K562 (cell line): ENCODE data around the gene PLXNB2. TPM values are rescaled to one million over a fixed set of nuclear protein-coding genes. Genes with fewer than 3 reads are reported as not detected.

ENCODE experiments used
- ATAC-seq: fragments of 200-7000 bp; cut with Tn5 transposase; 3 replicates; pipeline ENCODE4 v1.9.1; 2020; ENCODE audit warnings: moderate library complexity
- BruUV-seq: library from RNA; stranded (reverse); fragments of 400-500 nt; replicated peaks from 2 replicates; lab custom pipeline; 2021; lab: Mats Ljungman, UMichigan
- CTCF ChIA-PET: fragments of 300-600 bp; formaldehyde crosslinking; extraction: SDS; loops from one replicate; lab custom pipeline; 2021; ENCODE audit warnings: low intra/inter-chr PET ratio; lab: Yijun Ruan, JAX
- POLR2A ChIA-PET: fragments of 300-600, 350-650 bp; sonication (Branson Sonifier 250); formaldehyde crosslinking; extraction: SDS; loops from one replicate; lab custom pipeline; 2021; ENCODE audit warnings: antibody characterized with exemption, inconsistent platforms; lab: Yijun Ruan, JAX
- DNase-seq, 4 experiments: peaks; one replicate each; pipeline versions ENCODE4 v3.0.0 to v3.0.0-alpha.2; 2011 to 2018; ENCODE audit warnings: low spot score in 3 of 4, mixed read lengths in 3 of 4; ENCODE audit errors: extremely low read depth in 1 of 4
- FAIRE-seq: peaks from 2 replicates; lab custom pipeline; 2011; peaks lifted over from hg19 to GRCh38; lab: Jason Lieb, UNC
- H2AFZ ChIP-seq: 2 replicates; pipeline ENCODE4 v1.6.0; 2011; ENCODE audit warnings: low read depth, low read length, control low read depth, inconsistent platforms
- H3K27ac ChIP-seq: fragments of 200-600 bp; 3 replicates; pipeline ENCODE4 v1.8.0; 2011; ENCODE audit warnings: low read depth, mild to moderate bottlenecking, control low read depth, inconsistent platforms, low read length, moderate library complexity, mixed read lengths; ENCODE audit errors: extremely low read depth
- H3K27me3 ChIP-seq, 2 experiments: fragments of 300-600 bp in 1 of 2; 2 replicates in 1 of 2; 3 replicates in 1 of 2; pipeline versions ENCODE4 v1.6.0 to v1.8.0; 2011; ENCODE audit warnings: inconsistent platforms in 2 of 2, low read length in 2 of 2, mild to moderate bottlenecking in 1 of 2, mixed read lengths in 1 of 2, moderate library complexity in 1 of 2; ENCODE audit not compliant: control insufficient read depth in 2 of 2, insufficient read depth in 2 of 2
- H3K36me3 ChIP-seq: fragments of 300-600 bp; 3 replicates; pipeline ENCODE4 v1.8.0; 2011; ENCODE audit warnings: mild to moderate bottlenecking, low read length, inconsistent platforms; ENCODE audit not compliant: control insufficient read depth, insufficient read depth
- H3K4me1 ChIP-seq, 2 experiments: fragments of 200-600 bp in 1 of 2; replicated peaks in 1 of 2; 2 replicates in 1 of 2; 3 replicates in 1 of 2; pipeline versions ENCODE4 v1.5.1 to v1.8.0; 2011; ENCODE audit warnings: inconsistent platforms in 2 of 2, low read length in 2 of 2, mild to moderate bottlenecking in 1 of 2, mixed read lengths in 1 of 2, moderate library complexity in 1 of 2; ENCODE audit not compliant: control insufficient read depth in 2 of 2, insufficient read depth in 2 of 2
- H3K4me2 ChIP-seq: 2 replicates; pipeline ENCODE4 v1.6.1; 2011; ENCODE audit warnings: low read length, control low read depth, inconsistent platforms, mixed read lengths; ENCODE audit not compliant: insufficient read depth
- H3K4me3 ChIP-seq: fragments of 200-600 bp; sonication (generic), shearing (Covaris generic); 2 replicates; pipeline ENCODE4 v1.5.1; 2016; ENCODE audit warnings: control low read depth, inconsistent platforms
- H3K79me2 ChIP-seq: fragments of 200-600 bp; 3 replicates; pipeline ENCODE4 v1.8.0; 2011; ENCODE audit warnings: low read length, inconsistent platforms; ENCODE audit not compliant: control insufficient read depth, insufficient read depth
- H3K9ac ChIP-seq, 2 experiments: 2 replicates each; pipeline versions ENCODE4 v1.6.0 to v1.6.1; 2011; ENCODE audit warnings: low read depth in 2 of 2, low read length in 2 of 2, control low read depth in 1 of 2, inconsistent platforms in 1 of 2, mild to moderate bottlenecking in 1 of 2, mixed read lengths in 1 of 2; ENCODE audit not compliant: insufficient read depth in 1 of 2
- H3K9me1 ChIP-seq: one replicate; pipeline ENCODE4 v1.6.0; 2011; ENCODE audit warnings: inconsistent platforms, mild to moderate bottlenecking, low read length, moderate library complexity; ENCODE audit not compliant: control insufficient read depth, insufficient read depth
- H3K9me3 ChIP-seq: replicated peaks from 2 replicates; pipeline ENCODE4 v1.5.1; 2011; ENCODE audit warnings: low read depth, low read length, inconsistent platforms; ENCODE audit not compliant: control insufficient read depth, insufficient read depth
- H4K20me1 ChIP-seq: replicated peaks from 2 replicates; pipeline ENCODE4 v1.6.1; 2011; ENCODE audit warnings: low read length, inconsistent platforms, mixed read lengths; ENCODE audit not compliant: control insufficient read depth, insufficient read depth
- E2F4 ChIP-seq: sonication (generic); formaldehyde crosslinking; IDR thresholded peaks from 2 replicates; pipeline ENCODE4 v1.8.0; 2022; ENCODE audit warnings: mild to moderate bottlenecking, low read depth, missing genetic modification reagents
- FOXK2 ChIP-seq, 2 experiments: fragments of 450-650 bp; IDR thresholded peaks in 1 of 2; conservative IDR thresholded peaks in 1 of 2; 2 replicates each; pipeline ENCODE4 v1.6.1; 2016; ENCODE audit warnings: low read depth in 2 of 2, mild to moderate bottlenecking in 1 of 2
- MTF1 ChIP-seq: fragments of 250-450 bp; sonication (Bioruptor Pico); IDR thresholded peaks from 2 replicates; pipeline ENCODE4 v1.9.0; 2021; ENCODE audit warnings: moderate library complexity, mild to moderate bottlenecking, inconsistent platforms, borderline replicate concordance
- NRF1 ChIP-seq, 2 experiments: fragments of 450-650 bp; IDR thresholded peaks in 1 of 2; conservative IDR thresholded peaks in 1 of 2; 2 replicates each; pipeline ENCODE4 v1.6.1; 2014; ENCODE audit warnings: mild to moderate bottlenecking in 2 of 2
- PML ChIP-seq: IDR thresholded peaks from 2 replicates; pipeline ENCODE4 v1.6.1; 2012; ENCODE audit warnings: low read length, inconsistent platforms
- POLR2G ChIP-seq: fragments of 200-400 bp; formaldehyde crosslinking; IDR thresholded peaks from 2 replicates; pipeline ENCODE4 v1.6.1; 2017; ENCODE audit warnings: low read depth, mild to moderate bottlenecking, antibody characterized with exemption, low read length, moderate library complexity
- RBFOX2 ChIP-seq: fragments of 200-400 bp; formaldehyde crosslinking; IDR thresholded peaks from 2 replicates; pipeline ENCODE4 v1.6.1; 2017; ENCODE audit warnings: low read depth, mild to moderate bottlenecking, low read length, moderate library complexity
- STAT6 ChIP-seq: sonication (generic); formaldehyde crosslinking; IDR thresholded peaks from 2 replicates; pipeline ENCODE4 v1.8.1; 2023; ENCODE audit warnings: mild to moderate bottlenecking, missing genetic modification reagents
- XRCC5 ChIP-seq: fragments of 200-400 bp; formaldehyde crosslinking; IDR thresholded peaks from 2 replicates; pipeline ENCODE4 v1.6.1; 2017; ENCODE audit warnings: low read depth, mild to moderate bottlenecking, low read length
- ZBTB7A ChIP-seq: IDR thresholded peaks from 2 replicates; pipeline ENCODE4 v1.6.1; 2011; ENCODE audit warnings: low read depth, mild to moderate bottlenecking, low read length, moderate library complexity, borderline replicate concordance; ENCODE audit not compliant: control insufficient read depth
- ZKSCAN8 ChIP-seq: fragments of 200-800 bp; sonication (Bioruptor generic); IDR thresholded peaks from 2 replicates; pipeline ENCODE4 v1.6.1; 2016; ENCODE audit warnings: missing genetic modification characterization, missing compliant biosample characterization
- ZNF224 ChIP-seq: sonication (generic); formaldehyde crosslinking; IDR thresholded peaks from 2 replicates; pipeline ENCODE4 v1.8.0; 2022; ENCODE audit warnings: mild to moderate bottlenecking, missing genetic modification reagents
- ZNF583 ChIP-seq: fragments of 250-450 bp; sonication (Bioruptor Pico); IDR thresholded peaks from 2 replicates; pipeline ENCODE4 v1.4.0; 2020
- ZZZ3 ChIP-seq: fragments of 450-650 bp; IDR thresholded peaks from 2 replicates; pipeline ENCODE4 v1.6.1; 2016; ENCODE audit warnings: antibody characterized with exemption, mild to moderate bottlenecking, moderate library complexity
- WGBS: fragments of 100-300 bp; shearing (Covaris generic); methylation state at CpG from one replicate; pipeline ENCODE4 v1.1.6; 2016; ENCODE audit warnings: low coverage, mixed read lengths; ENCODE audit not compliant: insufficient coverage; ENCODE audit errors: missing lambda C conversion rate; 5-methylcytosine and 5-hydroxymethylcytosine counted together
- in situ Hi-C: fragments of 300-500 bp; cut with MboI; formaldehyde crosslinking; loops from 4 replicates; pipeline ENCODE4 v1.15.0; 2018; ENCODE audit warnings: inconsistent platforms, mixed read lengths
- intact Hi-C: fragments of 100-400 bp; cut with micrococcal nuclease; formaldehyde crosslinking; loops from 2 replicates; pipeline ENCODE4 v1.14.2; 2022
- polyA plus RNA-seq, 8 experiments: library from polyadenylated mRNA; depleted of rRNA in 4 of 8; stranded (reverse) in 5 of 8; unstranded in 3 of 8; fragments of >200 nt; fragmentation: Nextera tagmentation in 2 of 8; fragmentation: Illumina TruSeq in 1 of 8; extraction: Ambion mirVana in 2 of 8; extraction: Trizol in 1 of 8; gene quantifications; 2 replicates each; pipeline versions ENCODE4 v1.2.1 to v1.2.3, GENCODE V29; 2011 to 2014; ENCODE audit warnings: inconsistent platforms in 1 of 8, missing spikeins in 1 of 8
- total RNA-seq, 7 experiments: library from RNA; depleted of rRNA in 6 of 7; stranded (reverse); fragments of >200 nt in 6 of 7; fragmentation: Illumina TruSeq in 2 of 7; extraction: Trizol in 2 of 7; gene quantifications; 2 replicates each; pipeline versions ENCODE4 v1.2.1 to v1.2.3, GENCODE V29; 2011 to 2021; ENCODE audit warnings: low replicate concordance in 1 of 7
- TF ChIP-seq, protein P1 (sequence below): fragments of 250-450 bp; sonication (Bioruptor Pico); IDR thresholded peaks from 2 replicates; pipeline ENCODE4 v1.5.0; 2021

PLXNB2 gene
- total and polyA plus RNA-seq, 9 of the 15 experiments (the other 6 are each of a cell fraction or from before 2014, with no cell fraction given), result 0.15 to 45.1 (median 13.6) TPM

GRCh38 chr22:50251477-50252081 is 55.9 kb downstream of the PLXNB2 start:
- in situ Hi-C loops (no loop called here), intact Hi-C loops (no loop called here)
- Histone ChIP-seq H3K27ac (no peak overlapping the region), H3K36me3 (peaks cover 60% of the 10 kb centered on the region; the same call in 2 of the 3 replicates), H3K9ac (peak overlapping the region in 1 of 2 experiments; percentile 66; a peak in 1 of 4 replicates), H4K20me1 (no peaks in the 10 kb centered on the region), H3K9me1 (no peaks in the 10 kb centered on the region), H2AFZ (no peak overlapping the region), H3K4me3 (peak overlapping the region; percentile 62; the same call in 1 of the 2 replicates), H3K9me3 (no peaks in the 10 kb centered on the region), H3K4me1 (peaks cover 9 to 86% of the 10 kb centered on the region in 2 experiments), H3K79me2 (peaks cover 16% of the 10 kb centered on the region), H3K27me3 (no peaks in the 10 kb centered on the region), H3K4me2 (no peak overlapping the region)
- ATAC-seq (no peak), DNase-seq (no peak), FAIRE-seq (no peak)
- no peak for TF ChIP-seq ZZZ3
- TF ChIP-seq XRCC5, result no peak
- no peak for TF ChIP-seq MTF1 (CRISPR knock-in tag)
- TF ChIP-seq E2F4 (CRISPR knock-in tag), result no peak
- TF ChIP-seq STAT6 (CRISPR knock-in tag), result no peak
- peak; percentile 13 for TF ChIP-seq POLR2G
- TF ChIP-seq ZKSCAN8 (CRISPR knock-in tag), result no peak
- TF ChIP-seq RBFOX2, result peak; percentile 42
- no peak for TF ChIP-seq FOXK2 (conservative IDR thresholded peaks at IDR 0.05 in 1 of 2, IDR thresholded peaks at IDR 0.05 in 1 of 2; ENCODE audit: low read depth in 2 of 2)
- peak; percentile 6 to 33; a peak in 2 of 4 replicates for TF ChIP-seq NRF1 (conservative IDR thresholded peaks at IDR 0.05 in 1 of 2, IDR thresholded peaks at IDR 0.05 in 1 of 2)
- no peak for TF ChIP-seq ZNF224 (CRISPR knock-in tag)
- TF ChIP-seq ZNF583 (CRISPR knock-in tag), result no peak
- peak; percentile 89; the same call in 1 of the 2 replicates for TF ChIP-seq ZBTB7A
- TF ChIP-seq, protein P1, sequence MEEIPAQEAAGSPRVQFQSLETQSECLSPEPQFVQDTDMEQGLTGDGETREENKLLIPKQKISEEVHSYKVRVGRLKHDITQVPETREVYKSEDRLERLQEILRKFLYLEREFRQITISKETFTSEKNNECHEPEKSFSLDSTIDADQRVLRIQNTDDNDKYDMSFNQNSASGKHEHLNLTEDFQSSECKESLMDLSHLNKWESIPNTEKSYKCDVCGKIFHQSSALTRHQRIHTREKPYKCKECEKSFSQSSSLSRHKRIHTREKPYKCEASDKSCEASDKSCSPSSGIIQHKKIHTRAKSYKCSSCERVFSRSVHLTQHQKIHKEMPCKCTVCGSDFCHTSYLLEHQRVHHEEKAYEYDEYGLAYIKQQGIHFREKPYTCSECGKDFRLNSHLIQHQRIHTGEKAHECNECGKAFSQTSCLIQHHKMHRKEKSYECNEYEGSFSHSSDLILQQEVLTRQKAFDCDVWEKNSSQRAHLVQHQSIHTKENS (CRISPR knock-in tag), result no peak
- TF ChIP-seq PML, result no peak
- no TSS peak for BruUV-seq
- ChIA-PET POLR2A (interaction anchor here (0.6 to 1.4 kb wide), 6 partner anchors 9 to 90 kb away, joined by 3 to 5 read pairs (median 4); no protein-coding TSS in a partner anchor), CTCF (no interaction called here)
- 53% methylated on average over 23 of the region's 36 CpGs for WGBS
